ENCODE results near the gene ROR1.

Gene ROR1

DNA sequence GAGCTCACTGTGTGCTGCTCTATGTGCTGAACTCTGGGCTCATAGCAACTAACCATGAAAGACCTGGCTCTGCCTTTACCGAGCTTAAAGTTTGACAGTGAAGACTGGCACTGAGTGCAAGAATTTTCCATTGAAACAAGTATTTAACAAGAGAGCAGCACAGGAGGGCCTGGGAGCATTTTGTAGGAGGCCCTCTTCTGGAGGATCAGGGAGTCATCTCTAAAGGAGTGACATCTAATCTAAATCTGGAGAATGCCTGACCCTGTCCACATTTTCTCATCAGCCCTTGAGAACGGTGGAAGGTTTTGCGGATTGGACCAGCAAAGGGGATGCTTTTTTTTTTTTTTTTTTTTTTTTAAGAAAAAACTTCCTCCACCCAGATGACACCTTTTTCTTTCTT, 150.8 kb downstream of the ROR1 start:
- in situ Hi-C loops (cut with MboI; ENCODE audit: low sequenced_read_pairs), result no loop called here

- in situ Hi-C loops (cut with MboI; ENCODE audit: low sequenced_read_pairs), result no loop called here
Measured at GRCh38 chr1:63928186-63929105, 154.6 kb downstream of the ROR1 start.

- in situ Hi-C loops (cut with MboI; ENCODE audit: low sequenced_read_pairs), result no loop called here
Measured at GRCh38 chr1:63929106-63929478, 155.3 kb downstream of the ROR1 start.

DNA sequence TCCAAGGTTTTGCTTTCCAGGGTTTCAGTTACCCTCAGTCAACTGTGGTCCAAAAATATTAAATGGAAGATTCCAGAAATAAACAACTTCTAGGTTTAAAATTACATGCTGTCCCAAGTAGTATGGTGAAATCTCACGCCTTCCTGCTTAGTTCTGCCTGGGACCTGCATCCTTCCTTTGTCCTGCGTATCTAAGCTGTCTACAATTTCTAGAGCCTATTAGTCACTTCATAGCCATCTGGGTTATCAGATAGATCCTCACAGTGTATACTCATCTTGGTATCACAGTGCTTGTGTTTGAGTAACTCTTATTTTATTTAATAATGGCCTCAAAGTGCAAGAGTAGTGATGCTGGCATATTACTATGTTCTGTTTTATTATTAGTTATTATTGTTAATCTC, 157.7 kb downstream of the ROR1 start:
- in situ Hi-C loops (cut with MboI; ENCODE audit: low sequenced_read_pairs), result no loop called here

GRCh38 chr1:63934697-63935096, 160.9 kb downstream of the ROR1 start:
- in situ Hi-C loops (cut with MboI; ENCODE audit: low sequenced_read_pairs), result no loop called here

DNA sequence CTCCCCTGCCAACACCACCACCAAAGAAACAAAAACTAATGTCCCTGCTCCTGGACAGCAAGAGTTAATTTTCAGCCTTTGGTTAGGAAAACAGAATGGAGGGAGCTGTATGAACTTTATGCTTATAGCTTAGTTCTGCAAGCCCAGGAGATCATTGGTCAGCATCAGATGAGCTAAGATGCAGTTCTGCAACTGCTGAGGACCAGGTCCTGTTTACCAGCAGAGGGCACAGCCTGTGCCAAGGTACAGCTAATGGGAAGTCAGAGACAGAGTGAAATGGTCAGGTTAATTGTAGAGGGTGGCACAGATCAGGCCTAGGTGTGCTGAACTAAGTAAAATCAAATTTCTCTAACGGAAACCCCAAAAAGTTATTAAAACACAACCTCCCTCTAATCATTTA, 161.3 kb downstream of the ROR1 start:
- in situ Hi-C loops (cut with MboI; ENCODE audit: low sequenced_read_pairs), result no loop called here

GRCh38 chr1:63935553-63935952, 161.7 kb downstream of the ROR1 start:
- in situ Hi-C loops (cut with MboI; ENCODE audit: low sequenced_read_pairs), result no loop called here

- in situ Hi-C loops (cut with MboI; ENCODE audit: low sequenced_read_pairs), result no loop called here
Measured at GRCh38 chr1:63936276-63936675, 162.5 kb downstream of the ROR1 start.

GRCh38 chr1:63936801-63937200, 163.0 kb downstream of the ROR1 start:
- in situ Hi-C loops (cut with MboI; ENCODE audit: low sequenced_read_pairs), result no loop called here

- in situ Hi-C loops (cut with MboI; ENCODE audit: low sequenced_read_pairs), result no loop called here
Measured at GRCh38 chr1:63937461-63938022, 163.7 kb downstream of the ROR1 start.

GRCh38 chr1:63940440-63940839, 166.6 kb downstream of the ROR1 start:
- in situ Hi-C loops (cut with MboI; ENCODE audit: low sequenced_read_pairs), result no loop called here

GRCh38 chr1:63943393-63943792, 169.6 kb downstream of the ROR1 start:
- in situ Hi-C loops (cut with MboI; ENCODE audit: low sequenced_read_pairs), result no loop called here

DNA sequence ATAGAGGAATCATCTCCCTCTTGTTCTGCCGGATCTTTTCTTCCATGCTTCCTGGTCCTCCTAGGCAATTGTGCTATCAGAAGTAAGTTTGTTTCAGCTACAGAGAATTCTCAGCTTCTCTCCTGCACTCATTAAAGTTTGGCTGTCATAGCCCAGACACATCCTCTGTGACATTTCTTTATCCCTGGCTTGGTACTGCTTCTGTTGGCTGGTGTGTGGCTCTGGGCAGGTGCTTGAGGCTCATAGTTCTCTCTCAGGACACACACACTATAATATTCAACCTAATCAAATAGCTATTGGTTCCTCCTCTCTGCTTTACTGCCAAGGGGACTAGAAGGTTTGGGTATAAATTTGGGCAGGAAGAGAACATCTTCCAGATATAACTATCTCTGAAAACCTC, 172.1 kb downstream of the ROR1 start:
- in situ Hi-C loops (cut with MboI; ENCODE audit: low sequenced_read_pairs), result no loop called here

GRCh38 chr1:63946866-63947491, 173.2 kb downstream of the ROR1 start:
- in situ Hi-C loops (cut with MboI; ENCODE audit: low sequenced_read_pairs), result no loop called here

- in situ Hi-C loops (cut with MboI; ENCODE audit: low sequenced_read_pairs), result no loop called here
Measured at GRCh38 chr1:63947904-63948303, 174.1 kb downstream of the ROR1 start.

- in situ Hi-C loops (cut with MboI; ENCODE audit: low sequenced_read_pairs), result no loop called here
Measured at GRCh38 chr1:63950023-63950422, 176.2 kb downstream of the ROR1 start.

GRCh38 chr1:63951059-63951946, 177.5 kb downstream of the ROR1 start:
- in situ Hi-C loops (cut with MboI; ENCODE audit: low sequenced_read_pairs), result no loop called here

DNA sequence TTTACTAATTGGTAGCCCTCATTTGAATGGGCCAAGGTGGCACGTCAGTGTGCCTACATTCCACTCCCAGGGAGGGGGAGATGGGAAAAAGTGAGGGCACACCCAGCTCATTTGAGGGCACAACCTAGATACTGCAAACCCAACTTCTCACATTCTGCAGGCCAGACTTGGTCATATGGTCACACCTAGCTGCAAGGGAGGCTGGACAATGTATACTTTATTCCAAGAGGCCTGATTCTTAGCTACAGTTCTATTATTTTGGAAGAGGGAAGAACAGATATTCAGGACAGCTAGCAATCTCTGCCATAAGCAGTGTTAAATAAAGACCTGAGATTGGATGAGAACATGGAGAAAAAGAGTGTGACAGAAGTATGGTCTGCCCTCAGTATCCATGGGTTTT, 180.4 kb downstream of the ROR1 start:
- in situ Hi-C loops (cut with MboI; ENCODE audit: low sequenced_read_pairs), result no loop called here

- in situ Hi-C loops (cut with MboI; ENCODE audit: low sequenced_read_pairs), result no loop called here
Measured at GRCh38 chr1:63955370-63956145, 181.7 kb downstream of the ROR1 start.

GRCh38 chr1:63958556-63958955, 184.7 kb downstream of the ROR1 start:
- in situ Hi-C loops (cut with MboI; ENCODE audit: low sequenced_read_pairs), result no loop called here
